ENCODE data around the gene POC1A. TPM values are rescaled to one million over a fixed set of nuclear protein-coding genes. Genes with fewer than 3 reads are reported as not detected.
A peak's percentile ranks its signal among the peaks of the same experiment; 100 is the strongest.

Gene POC1A
- total RNA-seq, 2 experiments from 2014 or later, result 23.4 to 26.1 TPM

DNA sequence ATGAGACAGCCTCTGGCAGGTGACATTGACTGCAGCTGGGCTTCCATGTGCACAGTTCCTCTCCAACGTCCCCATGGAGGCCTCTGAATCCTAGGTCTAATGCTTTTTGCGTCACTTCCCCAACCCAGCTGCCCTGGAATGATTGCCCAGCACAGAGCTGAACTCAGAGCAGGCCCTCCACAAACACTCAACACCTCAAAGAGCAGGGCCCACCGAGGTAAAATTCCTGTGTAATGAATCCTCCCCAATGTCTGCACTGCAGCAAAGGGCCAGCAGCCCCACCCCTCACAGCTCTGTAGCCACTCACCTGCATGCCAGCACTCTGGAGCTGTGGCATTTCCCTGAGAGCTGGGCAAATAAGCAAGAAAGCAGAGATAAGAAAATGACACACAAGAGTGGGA lies 55.2 kb downstream of the POC1A start:
- intact Hi-C loops (cut with DNase I, micrococcal nuclease), result no loop called here
- Mint-ChIP-seq H3K27me3 (no peaks in the 10 kb centered on the region), H3K4me3 (no peak overlapping the region), H3K9me3 (ENCODE audit: low read depth) (peaks cover 8% of the 10 kb centered on the region), H3K36me3 (ENCODE audit: low read depth) (peaks cover 20% of the 10 kb centered on the region), H3K4me1 (no peaks in the 10 kb centered on the region), H3K27ac (no peak overlapping the region)
- ATAC-seq, result no peak
- ChIA-PET POLR2A (no interaction called here), CTCF (no interaction called here)
- DNase-seq, result no peak

GRCh38 chr3:52097851-52098507 lies 56.2 kb downstream of the POC1A start:
- ChIA-PET CTCF (interaction anchor here (1.0 kb wide), 1 partner anchor 10 kb away, joined by 3 read pairs; no protein-coding TSS in a partner anchor), POLR2A (no interaction called here)
- Mint-ChIP-seq H3K27ac (no peak overlapping the region), H3K4me1 (no peaks in the 10 kb centered on the region), H3K27me3 (no peaks in the 10 kb centered on the region), H3K4me3 (no peak overlapping the region), H3K9me3 (ENCODE audit: low read depth) (peaks cover 8% of the 10 kb centered on the region), H3K36me3 (ENCODE audit: low read depth) (peaks cover 18% of the 10 kb centered on the region)
- DNase-seq, result no peak
- no peak for ATAC-seq
- intact Hi-C loops (cut with DNase I, micrococcal nuclease), result no loop called here

- DNase-seq, result no peak
- peaks cover 6% of the 10 kb centered on the region for H3K36me3 Mint-ChIP-seq (ENCODE audit: low read depth)
- no peak overlapping the region for H3K27ac Mint-ChIP-seq
- peak; percentile 53 for ATAC-seq
- intact Hi-C loops (cut with DNase I, micrococcal nuclease), result no loop called here
- H3K27me3 Mint-ChIP-seq, result no peaks in the 10 kb centered on the region
- no peaks in the 10 kb centered on the region for H3K4me1 Mint-ChIP-seq
- peaks cover 2% of the 10 kb centered on the region for H3K9me3 Mint-ChIP-seq (ENCODE audit: low read depth)
- ChIA-PET CTCF (interaction anchor here (0.9 kb wide), 1 partner anchor 26 kb away, joined by 5 read pairs; no protein-coding TSS in a partner anchor), POLR2A (no interaction called here)
- H3K4me3 Mint-ChIP-seq, result no peak overlapping the region
Observed at GRCh38 chr3:52095990-52096775, 58.0 kb downstream of the POC1A start.

- Mint-ChIP-seq H3K27ac (no peak overlapping the region), H3K4me3 (no peak overlapping the region), H3K9me3 (ENCODE audit: low read depth) (no peaks in the 10 kb centered on the region), H3K27me3 (no peaks in the 10 kb centered on the region), H3K4me1 (no peaks in the 10 kb centered on the region), H3K36me3 (ENCODE audit: low read depth) (no peaks in the 10 kb centered on the region)
- intact Hi-C loops (cut with DNase I, micrococcal nuclease), result no loop called here
- ATAC-seq (no peak), DNase-seq (no peak)
- ChIA-PET CTCF (interaction anchor here (0.6 to 1.4 kb wide), 3 partner anchors 28 to 43 kb away, joined by 3 to 5 read pairs (median 4); no protein-coding TSS in a partner anchor), POLR2A (no interaction called here)
Observed at GRCh38 chr3:52094571-52095485, 59.4 kb downstream of the POC1A start.

- H3K27ac Mint-ChIP-seq, result no peak overlapping the region
- intact Hi-C loops (cut with DNase I, micrococcal nuclease), result no loop called here
- no peak for DNase-seq
Observed at GRCh38 chr3:52093756-52094545, 60.3 kb downstream of the POC1A start.

DNA sequence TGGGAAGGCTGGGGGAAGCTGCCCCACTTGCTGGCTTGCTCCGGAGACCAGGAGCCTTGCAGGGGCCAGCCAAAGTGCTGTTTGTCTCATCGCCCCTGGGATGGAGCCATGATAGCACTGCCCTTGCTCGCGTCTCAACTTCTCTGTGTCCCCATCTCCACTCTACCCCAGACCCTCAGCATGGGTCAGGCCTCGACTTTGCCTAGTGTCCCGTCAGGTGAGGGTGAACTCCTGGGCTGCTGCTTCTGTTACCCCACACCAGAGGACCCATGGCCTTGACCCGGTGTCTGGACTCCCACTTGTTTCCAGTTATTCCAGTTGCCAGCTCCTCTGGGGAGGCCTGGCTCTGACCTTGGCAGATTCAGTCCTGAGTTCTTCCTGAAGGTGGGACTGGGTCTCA lies 61.3 kb downstream of the POC1A start:
- CTCF ChIA-PET, result interaction anchor here (0.7 kb wide), 2 partner anchors 37 to 86 kb away, joined by 3 read pairs; partner anchors contain the start of gene DUSP7
- Mint-ChIP-seq H3K36me3 (ENCODE audit: low read depth) (no peaks in the 10 kb centered on the region), H3K4me1 (no peaks in the 10 kb centered on the region), H3K27me3 (no peaks in the 10 kb centered on the region), H3K27ac (no peak overlapping the region), H3K9me3 (ENCODE audit: low read depth) (no peaks in the 10 kb centered on the region), H3K4me3 (no peak overlapping the region)
- ATAC-seq (no peak), DNase-seq (no peak)
- POLR2A ChIA-PET, result no interaction called here
- intact Hi-C loops (cut with DNase I, micrococcal nuclease), result no loop called here

More at GRCh38 chr3:52093756-52094545, 60.3 kb downstream of the POC1A start:
- POLR2A ChIA-PET, result no interaction called here
- ATAC-seq, result no peak
- Mint-ChIP-seq H3K4me3 (no peak overlapping the region), H3K4me1 (no peaks in the 10 kb centered on the region), H3K36me3 (ENCODE audit: low read depth) (no peaks in the 10 kb centered on the region), H3K9me3 (ENCODE audit: low read depth) (no peaks in the 10 kb centered on the region), H3K27me3 (no peaks in the 10 kb centered on the region)
- CTCF ChIA-PET, result interaction anchor here (0.6 to 1.4 kb wide), 4 partner anchors 9 to 87 kb away, joined by 3 to 4 read pairs (median 3); no protein-coding TSS in a partner anchor

DNA sequence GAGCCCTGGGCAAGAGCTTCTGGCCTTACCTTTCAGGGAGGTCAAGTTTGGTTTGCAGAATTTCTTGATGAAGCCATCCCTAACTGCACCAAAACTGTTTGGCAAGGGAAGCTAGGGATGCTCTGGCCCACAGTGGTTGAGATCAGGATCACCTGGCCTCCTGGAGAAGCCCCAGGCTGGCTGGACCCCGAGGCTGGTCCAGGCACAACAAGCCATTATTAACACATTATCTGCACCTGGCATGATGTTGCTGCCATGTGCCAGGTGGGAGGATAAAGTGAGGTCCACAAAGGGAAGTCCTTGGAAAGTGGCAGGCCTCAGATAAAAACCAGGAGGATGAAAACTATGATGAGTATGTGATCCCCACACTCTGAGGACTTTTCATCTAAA lies 62.0 kb downstream of the POC1A start:
- no peaks in the 10 kb centered on the region for H3K36me3 Mint-ChIP-seq (ENCODE audit: low read depth)
- CTCF ChIA-PET, result no interaction called here
- H3K27ac Mint-ChIP-seq, result no peak overlapping the region
- POLR2A ChIA-PET, result no interaction called here
- peaks cover 6% of the 10 kb centered on the region for H3K4me1 Mint-ChIP-seq
- intact Hi-C loops (cut with DNase I, micrococcal nuclease), result no loop called here
- H3K27me3 Mint-ChIP-seq, result no peaks in the 10 kb centered on the region
- H3K9me3 Mint-ChIP-seq (ENCODE audit: low read depth), result no peaks in the 10 kb centered on the region
- ATAC-seq, result no peak
- DNase-seq, result no peak
- no peak overlapping the region for H3K4me3 Mint-ChIP-seq

DNA sequence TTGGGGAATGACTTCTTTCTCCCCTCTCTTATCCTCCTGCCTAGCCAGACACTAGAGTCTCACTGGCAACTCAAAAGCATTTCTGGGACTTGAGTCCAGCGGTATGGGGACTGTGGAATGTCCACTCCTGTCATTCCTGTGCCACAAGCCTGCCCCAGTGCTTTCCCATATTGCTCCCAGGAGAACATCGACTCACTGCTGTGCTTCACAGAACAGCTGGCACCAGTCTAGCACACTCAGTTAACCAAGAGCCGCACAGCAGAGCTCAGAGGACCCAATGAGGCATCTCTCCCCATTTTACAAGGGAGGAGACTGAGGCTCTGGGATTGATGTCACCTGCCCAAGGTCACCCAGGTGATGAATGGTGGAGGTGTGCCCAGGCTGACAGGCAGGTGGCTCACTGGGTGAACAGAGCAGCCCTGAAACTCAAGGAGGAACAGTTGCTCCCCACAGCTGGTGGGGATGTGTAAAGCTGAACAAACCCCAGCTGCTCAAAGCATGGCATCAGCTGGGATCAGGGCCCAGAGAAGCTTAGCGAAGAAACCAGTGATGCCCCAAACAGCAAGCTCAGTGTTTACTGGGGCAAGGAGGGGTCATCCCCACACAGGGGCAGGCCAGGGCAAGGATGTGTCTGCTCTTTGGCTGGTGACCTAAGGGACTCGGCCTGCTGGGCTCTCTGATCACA lies 62.5 kb downstream of the POC1A start:
- CTCF ChIA-PET, result interaction anchor here (0.9 kb wide), 1 partner anchor 10 kb away, joined by 3 read pairs; no protein-coding TSS in a partner anchor
- ATAC-seq (no peak), DNase-seq (no peak)
- no peak overlapping the region for H3K4me3 Mint-ChIP-seq
- no peak overlapping the region for H3K27ac Mint-ChIP-seq
- H3K27me3 Mint-ChIP-seq, result no peaks in the 10 kb centered on the region
- H3K36me3 Mint-ChIP-seq (ENCODE audit: low read depth), result no peaks in the 10 kb centered on the region
- POLR2A ChIA-PET, result no interaction called here
- intact Hi-C loops (cut with DNase I, micrococcal nuclease), result no loop called here
- no peaks in the 10 kb centered on the region for H3K9me3 Mint-ChIP-seq (ENCODE audit: low read depth)
- peaks cover 11% of the 10 kb centered on the region for H3K4me1 Mint-ChIP-seq

- Mint-ChIP-seq H3K27ac (no peak overlapping the region), H3K36me3 (ENCODE audit: low read depth) (no peaks in the 10 kb centered on the region), H3K27me3 (no peaks in the 10 kb centered on the region), H3K4me3 (no peak overlapping the region), H3K9me3 (ENCODE audit: low read depth) (no peaks in the 10 kb centered on the region), H3K4me1 (peaks cover 15% of the 10 kb centered on the region)
- intact Hi-C loops (cut with DNase I, micrococcal nuclease), result no loop called here
- DNase-seq, result no peak
- CTCF ChIA-PET, result interaction anchor here (0.9 kb wide), 1 partner anchor 11 kb away, joined by 3 read pairs; no protein-coding TSS in a partner anchor
- POLR2A ChIA-PET, result no interaction called here
- no peak for ATAC-seq
Observed at GRCh38 chr3:52090933-52091468, 63.2 kb downstream of the POC1A start.

- H3K27ac Mint-ChIP-seq, result no peak overlapping the region
- H3K36me3 Mint-ChIP-seq (ENCODE audit: low read depth), result no peaks in the 10 kb centered on the region
- no peak overlapping the region for H3K4me3 Mint-ChIP-seq
- H3K27me3 Mint-ChIP-seq, result no peaks in the 10 kb centered on the region
- peaks cover 19% of the 10 kb centered on the region for H3K4me1 Mint-ChIP-seq
- H3K9me3 Mint-ChIP-seq (ENCODE audit: low read depth), result no peaks in the 10 kb centered on the region
- ChIA-PET POLR2A (interaction anchor here (0.5 kb wide), 1 partner anchor 745 kb away, joined by 3 read pairs; no protein-coding TSS in a partner anchor), CTCF (no interaction called here)
- intact Hi-C loops (cut with DNase I, micrococcal nuclease), result no loop called here
- ATAC-seq, result no peak
- DNase-seq, result no peak
Observed at GRCh38 chr3:52090131-52090932, 63.9 kb downstream of the POC1A start.
